ENCODE measurements around the gene AKNAD1. TPM values are rescaled to one million over a fixed set of nuclear protein-coding genes. Genes with fewer than 3 reads are reported as not detected.

AKNAD1 gene
- total and polyA plus RNA-seq, 2 of the 13 experiments (the other 11 are each of a cell fraction or from before 2014, with no cell fraction given): not detected

DNA sequence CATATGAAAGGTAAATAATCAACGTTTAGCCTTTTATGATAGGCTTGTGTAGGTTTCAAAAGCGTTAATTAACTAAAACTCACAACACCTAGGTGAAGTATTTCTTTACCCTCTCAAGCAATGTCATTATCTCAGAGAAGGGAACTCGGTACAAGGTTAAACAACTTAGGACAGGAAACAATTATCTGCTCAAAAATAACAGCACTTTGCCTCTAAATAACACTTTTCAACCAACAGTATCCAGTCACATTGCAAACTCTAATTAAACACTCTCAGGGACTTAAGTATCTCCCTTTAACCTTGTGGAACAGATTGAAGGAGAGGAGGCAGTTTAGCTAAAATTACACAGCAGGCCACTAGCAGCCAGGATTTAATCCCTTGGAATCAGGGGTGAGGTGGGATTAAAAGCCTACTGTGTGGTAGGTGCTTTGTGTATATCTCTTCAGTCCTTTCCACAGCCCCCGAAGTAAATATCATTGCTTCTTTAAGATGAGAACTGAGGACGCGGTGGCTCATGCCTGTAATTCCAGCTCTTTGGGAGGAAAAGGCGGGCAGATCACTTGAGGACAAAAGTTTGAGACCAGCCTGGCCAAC is 5.2 kb upstream of the AKNAD1 start:
- intact Hi-C loops (cut with micrococcal nuclease; ENCODE audit: unreplicated experiment): no loop called here
- DNase-seq (ENCODE audit: low spot score): no peak
- TF ChIP-seq ZNF292 (CRISPR knock-in tag; IDR thresholded peaks at IDR 0.05; ENCODE audit: borderline replicate concordance, low read depth) (no peak), CENPT (CRISPR knock-in tag; IDR thresholded peaks at IDR 0.05; ENCODE audit: low read depth) (no peak), ZNF547 (CRISPR knock-in tag; IDR thresholded peaks at IDR 0.05) (no peak), ZNF780A (CRISPR knock-in tag; IDR thresholded peaks at IDR 0.05) (no peak), ATM (IDR thresholded peaks at IDR 0.05; ENCODE audit: borderline replicate concordance) (no peak), SP5 (CRISPR knock-in tag; IDR thresholded peaks at IDR 0.05; ENCODE audit: borderline replicate concordance, low read depth) (no peak), EP300 (IDR thresholded peaks at IDR 0.05; ENCODE audit: low read depth in 2 of 2, low read length in 2 of 2) (no peak), EP300 (CRISPR knock-in tag; IDR thresholded peaks at IDR 0.05; ENCODE audit: borderline replicate concordance) (no peak), RORA (CRISPR knock-in tag; IDR thresholded peaks at IDR 0.05) (no peak), ZBTB3 (CRISPR knock-in tag; IDR thresholded peaks at IDR 0.05; ENCODE audit: borderline replicate concordance, low read depth) (no peak), ZNF713 (CRISPR knock-in tag; IDR thresholded peaks at IDR 0.05) (no peak), ZNF703 (CRISPR knock-in tag; IDR thresholded peaks at IDR 0.05; ENCODE audit: borderline replicate concordance) (no peak), BCL6 (CRISPR knock-in tag; IDR thresholded peaks at IDR 0.05) (no peak), ZNF383 (CRISPR knock-in tag; IDR thresholded peaks at IDR 0.05; ENCODE audit: borderline replicate concordance) (no peak), ZNF468 (CRISPR knock-in tag; IDR thresholded peaks at IDR 0.05) (no peak)
- TF ChIP-seq, protein P1, sequence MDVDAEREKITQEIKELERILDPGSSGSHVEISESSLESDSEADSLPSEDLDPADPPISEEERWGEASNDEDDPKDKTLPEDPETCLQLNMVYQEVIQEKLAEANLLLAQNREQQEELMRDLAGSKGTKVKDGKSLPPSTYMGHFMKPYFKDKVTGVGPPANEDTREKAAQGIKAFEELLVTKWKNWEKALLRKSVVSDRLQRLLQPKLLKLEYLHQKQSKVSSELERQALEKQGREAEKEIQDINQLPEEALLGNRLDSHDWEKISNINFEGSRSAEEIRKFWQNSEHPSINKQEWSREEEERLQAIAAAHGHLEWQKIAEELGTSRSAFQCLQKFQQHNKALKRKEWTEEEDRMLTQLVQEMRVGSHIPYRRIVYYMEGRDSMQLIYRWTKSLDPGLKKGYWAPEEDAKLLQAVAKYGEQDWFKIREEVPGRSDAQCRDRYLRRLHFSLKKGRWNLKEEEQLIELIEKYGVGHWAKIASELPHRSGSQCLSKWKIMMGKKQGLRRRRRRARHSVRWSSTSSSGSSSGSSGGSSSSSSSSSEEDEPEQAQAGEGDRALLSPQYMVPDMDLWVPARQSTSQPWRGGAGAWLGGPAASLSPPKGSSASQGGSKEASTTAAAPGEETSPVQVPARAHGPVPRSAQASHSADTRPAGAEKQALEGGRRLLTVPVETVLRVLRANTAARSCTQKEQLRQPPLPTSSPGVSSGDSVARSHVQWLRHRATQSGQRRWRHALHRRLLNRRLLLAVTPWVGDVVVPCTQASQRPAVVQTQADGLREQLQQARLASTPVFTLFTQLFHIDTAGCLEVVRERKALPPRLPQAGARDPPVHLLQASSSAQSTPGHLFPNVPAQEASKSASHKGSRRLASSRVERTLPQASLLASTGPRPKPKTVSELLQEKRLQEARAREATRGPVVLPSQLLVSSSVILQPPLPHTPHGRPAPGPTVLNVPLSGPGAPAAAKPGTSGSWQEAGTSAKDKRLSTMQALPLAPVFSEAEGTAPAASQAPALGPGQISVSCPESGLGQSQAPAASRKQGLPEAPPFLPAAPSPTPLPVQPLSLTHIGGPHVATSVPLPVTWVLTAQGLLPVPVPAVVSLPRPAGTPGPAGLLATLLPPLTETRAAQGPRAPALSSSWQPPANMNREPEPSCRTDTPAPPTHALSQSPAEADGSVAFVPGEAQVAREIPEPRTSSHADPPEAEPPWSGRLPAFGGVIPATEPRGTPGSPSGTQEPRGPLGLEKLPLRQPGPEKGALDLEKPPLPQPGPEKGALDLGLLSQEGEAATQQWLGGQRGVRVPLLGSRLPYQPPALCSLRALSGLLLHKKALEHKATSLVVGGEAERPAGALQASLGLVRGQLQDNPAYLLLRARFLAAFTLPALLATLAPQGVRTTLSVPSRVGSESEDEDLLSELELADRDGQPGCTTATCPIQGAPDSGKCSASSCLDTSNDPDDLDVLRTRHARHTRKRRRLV (CRISPR knock-in tag; IDR thresholded peaks at IDR 0.05): no peak
- TF ChIP-seq, protein P2, sequence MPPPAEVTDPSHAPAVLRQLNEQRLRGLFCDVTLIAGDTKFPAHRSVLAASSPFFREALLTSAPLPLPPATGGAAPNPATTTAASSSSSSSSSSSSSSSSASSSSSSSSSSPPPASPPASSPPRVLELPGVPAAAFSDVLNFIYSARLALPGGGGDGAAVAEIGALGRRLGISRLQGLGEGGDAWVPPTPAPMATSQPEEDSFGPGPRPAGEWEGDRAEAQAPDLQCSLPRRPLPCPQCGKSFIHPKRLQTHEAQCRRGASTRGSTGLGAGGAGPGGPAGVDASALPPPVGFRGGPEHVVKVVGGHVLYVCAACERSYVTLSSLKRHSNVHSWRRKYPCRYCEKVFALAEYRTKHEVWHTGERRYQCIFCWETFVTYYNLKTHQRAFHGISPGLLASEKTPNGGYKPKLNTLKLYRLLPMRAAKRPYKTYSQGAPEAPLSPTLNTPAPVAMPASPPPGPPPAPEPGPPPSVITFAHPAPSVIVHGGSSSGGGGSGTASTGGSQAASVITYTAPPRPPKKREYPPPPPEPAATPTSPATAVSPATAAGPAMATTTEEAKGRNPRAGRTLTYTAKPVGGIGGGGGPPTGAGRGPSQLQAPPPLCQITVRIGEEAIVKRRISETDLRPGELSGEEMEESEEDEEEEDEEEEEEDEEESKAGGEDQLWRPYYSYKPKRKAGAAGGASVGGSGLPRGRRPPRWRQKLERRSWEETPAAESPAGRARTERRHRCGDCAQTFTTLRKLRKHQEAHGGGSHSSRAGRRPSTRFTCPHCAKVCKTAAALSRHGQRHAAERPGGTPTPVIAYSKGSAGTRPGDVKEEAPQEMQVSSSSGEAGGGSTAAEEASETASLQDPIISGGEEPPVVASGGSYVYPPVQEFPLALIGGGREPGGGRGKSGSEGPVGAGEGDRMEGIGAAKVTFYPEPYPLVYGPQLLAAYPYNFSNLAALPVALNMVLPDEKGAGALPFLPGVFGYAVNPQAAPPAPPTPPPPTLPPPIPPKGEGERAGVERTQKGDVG (CRISPR knock-in tag; IDR thresholded peaks at IDR 0.05; ENCODE audit: borderline replicate concordance): no peak

More for the DNA sequence above, 5.2 kb upstream of the AKNAD1 start:
- Histone ChIP-seq H3K27me3 (ENCODE audit: control insufficient read depth in 1 of 2, insufficient read depth in 2 of 2, low read length in 2 of 2) (peaks cover 0 to 4% of the 10 kb centered on the region in 2 experiments; a peak in 1 of 5 replicates), H3K36me3 (replicated peaks in 1 of 2; ENCODE audit: control insufficient read depth in 1 of 2, insufficient read depth in 2 of 2, low read length in 2 of 2) (no peaks in the 10 kb centered on the region), H3K9ac (ENCODE audit: insufficient read depth, low read depth, low read length) (no peak overlapping the region), H3K27ac (ENCODE audit: extremely low read length, insufficient read depth, low read length) (no peak overlapping the region), H3K4me3 (replicated peaks in 1 of 3; ENCODE audit: insufficient read depth in 1 of 3, low read depth in 2 of 3, low read length in 3 of 3) (no peak overlapping the region), H3K79me2 (ENCODE audit: insufficient read depth, low read length) (no peaks in the 10 kb centered on the region), H3K4me1 (ENCODE audit: insufficient read depth, low read length) (no peaks in the 10 kb centered on the region), H3K4me2 (ENCODE audit: low read depth, low read length) (no peak overlapping the region), H2AFZ (ENCODE audit: low read length) (no peak overlapping the region), H3K9me3 (ENCODE audit: low read length) (no peaks in the 10 kb centered on the region), H4K20me1 (ENCODE audit: insufficient read depth, low read length) (no peaks in the 10 kb centered on the region)
- BruUV-seq (replicated peaks): no TSS peak
- ChIA-PET POLR2A (no interaction called here), CTCF (ENCODE audit: low intra/inter-chr PET ratio, low total read pairs) (no interaction called here)
- ATAC-seq (no peak), FAIRE-seq (no peak)
- in situ Hi-C loops (cut with HindIII; ENCODE audit: extremely low pct_ligation_motif_present, low pct_unique_long_range_greater_than_20kb): no loop called here
- 43% methylated on average over 7 of the region's 7 CpGs for WGBS (ENCODE audit: low lambda C conversion rate)
